A673 (cell line): ENCODE results near the gene INPP5A. TPM values are rescaled to one million over a fixed set of nuclear protein-coding genes. Genes with fewer than 3 reads are reported as not detected.

Experiments used
- BruUV-seq: library from RNA; stranded (reverse); fragments of 400-500 nt; replicated peaks from 2 replicates; lab custom pipeline; 2021; lab: Mats Ljungman, UMichigan
- CTCF ChIA-PET: fragments of 300-600 bp; sonication (Branson Sonifier 250); formaldehyde crosslinking; loops from one replicate; lab custom pipeline; 2022; ENCODE audit warnings: antibody characterized with exemption; lab: Charles Lee
- POLR2A ChIA-PET: fragments of 300-600 bp; sonication (Branson Sonifier 250); formaldehyde crosslinking; loops from one replicate; lab custom pipeline; 2022; ENCODE audit warnings: antibody characterized with exemption; ENCODE audit not compliant: low non-redundant PET; lab: Charles Lee
- DNase-seq: peaks from one replicate; pipeline ENCODE4 v3.0.0-alpha.2; 2015; ENCODE audit warnings: low spot score
- H3K27ac ChIP-seq: fragments of 200-600 bp; sonication (generic); 2 replicates; pipeline ENCODE4 v1.5.1; 2016; ENCODE audit warnings: mixed run types, low read depth, mild to moderate bottlenecking, mixed read lengths, antibody characterized with exemption, low read length; ENCODE audit not compliant: poor library complexity, severe bottlenecking
- H3K27me3 ChIP-seq: fragments of 200-600 bp; sonication (generic); replicated peaks from 2 replicates; pipeline ENCODE4 v1.6.1; 2017; ENCODE audit warnings: mixed run types, low read depth, mild to moderate bottlenecking, mixed read lengths, antibody characterized with exemption, low read length; ENCODE audit not compliant: insufficient read depth, poor library complexity
- H3K36me3 ChIP-seq: fragments of 200-600 bp; sonication (generic); 2 replicates; pipeline ENCODE4 v1.6.1; 2016; ENCODE audit warnings: mixed run types, mild to moderate bottlenecking, mixed read lengths, antibody characterized with exemption, low read length; ENCODE audit not compliant: insufficient read depth, poor library complexity, severe bottlenecking
- H3K4me1 ChIP-seq: fragments of 200-600 bp; sonication (generic); 2 replicates; pipeline ENCODE4 v1.6.1; 2017; ENCODE audit warnings: mixed run types, mild to moderate bottlenecking, mixed read lengths, antibody characterized with exemption, low read length; ENCODE audit not compliant: insufficient read depth, poor library complexity, severe bottlenecking
- H3K4me3 ChIP-seq: fragments of 200-600 bp; sonication (generic); 2 replicates; pipeline ENCODE4 v1.5.1; 2016; ENCODE audit warnings: low read depth, mixed run types, mild to moderate bottlenecking, mixed read lengths, low read length; ENCODE audit not compliant: poor library complexity, severe bottlenecking
- H3K9me3 ChIP-seq: fragments of 200-600 bp; sonication (generic); 2 replicates; pipeline ENCODE4 v1.6.1; 2016; ENCODE audit warnings: mixed run types, low read depth, mild to moderate bottlenecking, mixed read lengths, antibody characterized with exemption, low read length; ENCODE audit not compliant: poor library complexity, severe bottlenecking
- EZH2 ChIP-seq: fragments of 200-600 bp; sonication (generic); IDR thresholded peaks from 2 replicates; pipeline ENCODE4 v1.6.1; 2017; ENCODE audit warnings: borderline replicate concordance, low read depth, mild to moderate bottlenecking, mixed read lengths, antibody characterized with exemption, low read length; ENCODE audit not compliant: poor library complexity, severe bottlenecking
- intact Hi-C: fragments of 100-400 bp; cut with micrococcal nuclease; formaldehyde crosslinking; loops from one replicate; pipeline ENCODE4 v1.10.0; 2022; ENCODE audit not compliant: unreplicated experiment
- total RNA-seq: library from RNA; stranded (reverse); gene quantifications from 2 replicates; pipeline ENCODE4 v1.2.3, GENCODE V29; 2021
- TF ChIP-seq, protein P1 (sequence below): fragments of 300-800, 200-600 bp; sonication (generic); conservative IDR thresholded peaks from 2 replicates; pipeline ENCODE4 v1.5.1; 2017; ENCODE audit warnings: low read depth, mild to moderate bottlenecking, antibody characterized with exemption, low read length, moderate library complexity, mixed read lengths

The INPP5A gene
- total RNA-seq, 1 experiment from 2014 or later: 21.8 TPM

DNA sequence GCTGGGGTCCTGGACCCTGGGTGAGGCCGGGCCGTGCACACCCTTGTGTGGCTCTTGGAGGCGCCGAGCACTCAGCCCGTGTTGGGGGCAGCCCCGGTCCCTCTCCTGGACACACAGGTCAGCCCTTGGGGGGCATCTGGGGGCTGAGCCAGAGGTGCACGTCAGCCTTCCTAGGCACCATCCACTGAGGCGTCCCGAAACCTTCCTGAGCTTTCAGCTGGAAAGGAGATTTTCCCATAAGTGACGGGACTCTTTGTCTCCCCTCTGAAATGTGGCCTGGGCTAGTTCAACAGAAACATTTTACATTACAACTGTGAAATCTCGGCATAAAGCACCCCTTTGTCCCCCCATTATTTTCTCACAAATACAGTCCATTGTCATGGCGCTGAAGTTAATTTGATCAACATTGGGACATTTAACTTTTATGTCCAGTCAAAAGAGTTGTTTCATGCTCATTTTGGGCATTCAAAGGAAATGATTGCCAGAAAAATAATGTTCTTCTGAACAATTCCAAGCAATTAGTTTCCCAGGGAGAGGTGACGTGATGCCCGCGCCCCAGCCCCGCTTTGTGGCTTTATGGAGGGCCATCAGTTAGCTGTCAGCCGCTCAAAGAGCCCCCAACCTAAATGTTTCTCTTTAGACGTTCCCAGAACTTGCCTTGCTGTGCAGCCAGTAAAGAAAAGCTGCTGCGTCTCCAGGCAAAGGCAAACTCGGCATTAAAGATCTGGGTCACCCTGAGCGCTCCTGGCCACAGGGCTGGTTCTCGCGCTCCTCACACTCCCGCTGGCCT lies 177.6 kb downstream of the INPP5A start:
- DNase-seq: no peak
- ChIA-PET CTCF (no interaction called here), POLR2A (no interaction called here)
- no TSS peak for BruUV-seq
- TF ChIP-seq, protein P1, sequence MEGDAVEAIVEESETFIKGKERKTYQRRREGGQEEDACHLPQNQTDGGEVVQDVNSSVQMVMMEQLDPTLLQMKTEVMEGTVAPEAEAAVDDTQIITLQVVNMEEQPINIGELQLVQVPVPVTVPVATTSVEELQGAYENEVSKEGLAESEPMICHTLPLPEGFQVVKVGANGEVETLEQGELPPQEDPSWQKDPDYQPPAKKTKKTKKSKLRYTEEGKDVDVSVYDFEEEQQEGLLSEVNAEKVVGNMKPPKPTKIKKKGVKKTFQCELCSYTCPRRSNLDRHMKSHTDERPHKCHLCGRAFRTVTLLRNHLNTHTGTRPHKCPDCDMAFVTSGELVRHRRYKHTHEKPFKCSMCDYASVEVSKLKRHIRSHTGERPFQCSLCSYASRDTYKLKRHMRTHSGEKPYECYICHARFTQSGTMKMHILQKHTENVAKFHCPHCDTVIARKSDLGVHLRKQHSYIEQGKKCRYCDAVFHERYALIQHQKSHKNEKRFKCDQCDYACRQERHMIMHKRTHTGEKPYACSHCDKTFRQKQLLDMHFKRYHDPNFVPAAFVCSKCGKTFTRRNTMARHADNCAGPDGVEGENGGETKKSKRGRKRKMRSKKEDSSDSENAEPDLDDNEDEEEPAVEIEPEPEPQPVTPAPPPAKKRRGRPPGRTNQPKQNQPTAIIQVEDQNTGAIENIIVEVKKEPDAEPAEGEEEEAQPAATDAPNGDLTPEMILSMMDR: no peak
- no peak for TF ChIP-seq EZH2
- H3K4me1 ChIP-seq: no peaks in the 10 kb centered on the region
- no peaks in the 10 kb centered on the region for H3K9me3 ChIP-seq
- no peaks in the 10 kb centered on the region for H3K27me3 ChIP-seq
- intact Hi-C loops: no loop called here
- H3K4me3 ChIP-seq: no peak overlapping the region
- no peaks in the 10 kb centered on the region for H3K36me3 ChIP-seq
- H3K27ac ChIP-seq: no peak overlapping the region

DNA sequence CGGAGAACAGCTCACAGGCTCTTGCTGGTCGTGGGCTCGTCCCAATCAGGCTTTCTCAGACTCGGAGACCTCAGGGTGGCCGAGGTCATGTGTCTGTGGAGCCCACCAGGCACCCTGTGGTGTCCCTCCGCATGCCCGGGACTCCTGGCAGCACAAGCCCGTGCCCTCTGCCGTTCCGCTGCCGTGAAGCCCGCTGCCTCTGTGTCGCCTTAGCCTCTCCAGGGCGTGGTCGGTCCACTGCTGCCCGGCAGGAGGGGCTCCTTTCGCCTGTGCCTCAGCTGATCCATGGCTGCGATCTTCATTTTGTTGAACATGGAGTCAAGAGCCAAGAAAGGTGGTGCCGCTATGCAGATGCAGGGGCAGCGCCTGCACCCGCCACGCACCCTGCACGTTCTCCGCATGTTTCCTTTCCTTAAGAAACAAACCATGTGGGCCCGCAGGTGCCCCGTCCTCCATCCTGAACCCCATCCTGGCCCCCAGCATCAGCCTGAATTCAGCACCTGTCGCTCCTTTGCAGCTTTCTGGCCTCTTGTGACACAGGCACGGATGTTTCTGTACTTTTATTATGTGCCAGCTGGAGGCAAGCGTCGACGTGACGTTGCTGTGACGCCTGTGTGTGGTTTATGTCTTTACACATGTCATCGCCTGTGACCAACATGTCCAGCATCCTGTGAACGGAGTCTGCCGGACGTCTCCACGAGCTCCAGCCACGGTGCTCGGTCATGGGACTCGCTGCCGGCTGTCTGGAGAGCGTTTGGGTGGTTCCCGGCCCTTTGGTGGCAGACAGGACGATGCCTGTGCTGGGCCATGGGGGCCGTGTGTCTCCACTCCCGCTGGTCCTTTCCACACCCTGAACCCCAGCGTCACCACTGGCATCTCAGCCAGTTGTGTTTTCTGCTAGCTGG lies 178.4 kb downstream of the INPP5A start:
- no peak overlapping the region for H3K27ac ChIP-seq
- H3K4me3 ChIP-seq: no peak overlapping the region
- intact Hi-C loops: no loop called here
- H3K36me3 ChIP-seq: no peaks in the 10 kb centered on the region
- ChIA-PET POLR2A (no interaction called here), CTCF (no interaction called here)
- H3K27me3 ChIP-seq: no peaks in the 10 kb centered on the region
- no peak for TF ChIP-seq EZH2
- TF ChIP-seq, protein P1: no peak
- H3K4me1 ChIP-seq: no peaks in the 10 kb centered on the region
- H3K9me3 ChIP-seq: no peaks in the 10 kb centered on the region
- BruUV-seq: no TSS peak
- DNase-seq: no peak

DNA sequence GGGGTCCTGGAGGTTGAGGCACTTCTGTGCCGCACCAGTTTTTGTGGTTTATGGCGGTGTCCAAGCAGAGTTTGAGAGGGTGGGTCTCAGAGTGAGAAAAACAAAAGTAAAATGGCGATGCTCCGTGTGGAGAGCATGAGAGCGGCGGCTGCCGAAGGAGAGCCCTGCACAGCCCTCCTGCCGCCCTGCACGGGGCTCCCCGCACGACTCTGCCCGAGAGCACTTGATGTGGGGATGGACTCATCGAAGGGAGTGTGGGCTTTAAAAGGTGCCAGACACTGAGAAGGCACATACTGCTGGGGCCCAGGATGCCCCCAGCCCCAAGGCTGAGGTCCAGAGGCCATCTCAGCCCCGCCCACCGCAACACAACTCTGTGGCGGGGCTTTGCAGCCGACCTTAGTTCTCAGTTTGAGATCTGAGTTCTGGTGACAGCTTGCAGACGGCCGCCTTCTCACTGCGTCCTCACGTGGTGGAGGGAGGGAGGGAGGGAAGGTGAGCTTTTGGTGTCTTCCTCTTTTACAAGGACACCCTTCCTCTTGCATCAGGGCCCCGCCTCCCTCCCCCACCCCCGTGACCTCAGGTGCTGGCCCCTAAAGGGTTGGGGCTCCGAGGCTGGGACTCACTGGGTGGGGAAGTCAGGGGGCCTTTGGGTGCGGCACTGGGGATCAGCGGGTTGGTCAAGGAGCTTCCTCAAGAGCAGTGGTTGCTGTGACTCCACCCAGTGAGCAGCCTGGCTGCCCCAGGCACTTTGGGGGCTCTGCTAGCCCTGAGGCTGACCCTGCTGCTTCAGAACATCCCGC lies 179.3 kb downstream of the INPP5A start:
- ChIA-PET CTCF (no interaction called here), POLR2A (no interaction called here)
- no peak for DNase-seq
- Histone ChIP-seq H3K4me3 (no peak overlapping the region), H3K36me3 (no peaks in the 10 kb centered on the region), H3K27me3 (no peaks in the 10 kb centered on the region), H3K27ac (no peak overlapping the region), H3K4me1 (no peaks in the 10 kb centered on the region), H3K9me3 (no peaks in the 10 kb centered on the region)
- intact Hi-C loops: no loop called here
- no TSS peak for BruUV-seq
- TF ChIP-seq, protein P1: no peak
- TF ChIP-seq EZH2: no peak
